MM.1S (cell line): ENCODE data around the gene FADS3.

ENCODE experiments used
- DNase-seq: peaks from one replicate; pipeline ENCODE4 v3.0.0-alpha.2; 2015
- H2AFZ ChIP-seq: fragments of 300-600 bp; sonication (generic); 2 replicates; pipeline ENCODE4 v1.6.0; 2016; ENCODE audit warnings: antibody characterized with exemption, low read length
- H3F3A ChIP-seq: fragments of 300-600 bp; sonication (generic); 2 replicates; pipeline ENCODE4 v1.6.1; 2016; ENCODE audit warnings: mild to moderate bottlenecking, antibody characterized with exemption, low read length, moderate library complexity, mixed read lengths; ENCODE audit not compliant: insufficient read depth
- H3K27ac ChIP-seq: fragments of 300-600 bp; sonication (generic); 2 replicates; pipeline ENCODE4 v1.5.1; 2016; ENCODE audit warnings: mild to moderate bottlenecking, low read length
- H3K27me3 ChIP-seq: fragments of 300-600 bp; sonication (generic); replicated peaks from 2 replicates; pipeline ENCODE4 v1.6.0; 2016; ENCODE audit warnings: low read length; ENCODE audit not compliant: insufficient read depth
- H3K36me3 ChIP-seq: fragments of 300-600 bp; sonication (generic); replicated peaks from 2 replicates; pipeline ENCODE4 v1.6.1; 2016; ENCODE audit warnings: mild to moderate bottlenecking, low read length, mixed read lengths; ENCODE audit not compliant: insufficient read depth
- H3K4me1 ChIP-seq: fragments of 300-600 bp; sonication (generic); 2 replicates; pipeline ENCODE4 v1.6.1; 2016; ENCODE audit warnings: low read length, mixed read lengths
- H3K4me2 ChIP-seq: fragments of 300-600 bp; sonication (generic); 2 replicates; pipeline ENCODE4 v1.6.0; 2016; ENCODE audit warnings: low read depth, low read length
- H3K4me3 ChIP-seq: fragments of 300-600 bp; sonication (generic); 2 replicates; pipeline ENCODE4 v1.5.1; 2016; ENCODE audit warnings: low read length, mixed read lengths
- H3K79me2 ChIP-seq: fragments of 300-600 bp; sonication (generic); 2 replicates; pipeline ENCODE4 v1.6.1; 2016; ENCODE audit warnings: mixed run types, low read length, mixed read lengths
- H3K9ac ChIP-seq: fragments of 300-600 bp; sonication (generic); 2 replicates; pipeline ENCODE4 v1.6.1; 2016; ENCODE audit warnings: low read length, mixed read lengths
- H3K9me2 ChIP-seq: fragments of 300-600 bp; sonication (generic); replicated peaks from 2 replicates; pipeline ENCODE4 v1.6.1; 2016; ENCODE audit warnings: mild to moderate bottlenecking, low read length, mixed read lengths; ENCODE audit not compliant: insufficient read depth
- H3K9me3 ChIP-seq: fragments of 300-600 bp; sonication (generic); replicated peaks from 2 replicates; pipeline ENCODE4 v1.6.1; 2016; ENCODE audit warnings: mild to moderate bottlenecking, low read length, mixed read lengths; ENCODE audit not compliant: insufficient read depth
- H4K20me1 ChIP-seq: fragments of 300-600 bp; sonication (generic); 2 replicates; pipeline ENCODE4 v1.6.1; 2016; ENCODE audit warnings: mild to moderate bottlenecking, low read length, moderate library complexity, mixed read lengths; ENCODE audit not compliant: insufficient read depth
- CTCF ChIP-seq: fragments of 300-600 bp; sonication (generic); IDR thresholded peaks from 2 replicates; pipeline ENCODE4 v1.5.1; 2016; ENCODE audit warnings: antibody characterized with exemption, low read length, mixed read lengths
- EZH2 ChIP-seq: fragments of 300-600 bp; sonication (generic); optimal IDR thresholded peaks from 2 replicates; pipeline ENCODE3; 2017; ENCODE audit warnings: low read depth, mild to moderate bottlenecking, antibody characterized with exemption, low read length, mixed read lengths
- EZH2phosphoT487 ChIP-seq: fragments of 300-600 bp; sonication (generic); IDR thresholded peaks from 2 replicates; pipeline ENCODE4 v1.6.1; 2018; ENCODE audit warnings: antibody characterized with exemption, low read length

The FADS3 gene

GRCh38 chr11:61846362-61847020 is 44.9 kb downstream of the FADS3 start:
- TF ChIP-seq EZH2phosphoT487 (no peak), CTCF (no peak), EZH2 (no peak)
- H3K4me1 ChIP-seq: no peaks in the 10 kb centered on the region

GRCh38 chr11:61844909-61845565 is 46.3 kb downstream of the FADS3 start:
- no peaks in the 10 kb centered on the region; the same call in 1 of the 2 replicates for H3K27me3 ChIP-seq
- TF ChIP-seq EZH2 (no peak), EZH2phosphoT487 (no peak), CTCF (no peak)
- H3K27ac ChIP-seq: no peak overlapping the region
- no peaks in the 10 kb centered on the region for H3K9me2 ChIP-seq
- no peak overlapping the region for H3K9ac ChIP-seq
- H3K4me3 ChIP-seq: no peak overlapping the region
- no peak overlapping the region for H2AFZ ChIP-seq
- no peaks in the 10 kb centered on the region for H3K36me3 ChIP-seq
- no peaks in the 10 kb centered on the region for H3K4me1 ChIP-seq
- H3K79me2 ChIP-seq: no peaks in the 10 kb centered on the region
- DNase-seq: no peak
- no peaks in the 10 kb centered on the region for H3K9me3 ChIP-seq
- no peaks in the 10 kb centered on the region for H4K20me1 ChIP-seq
- no peak overlapping the region for H3K4me2 ChIP-seq
- no peaks in the 10 kb centered on the region for H3F3A ChIP-seq

More at GRCh38 chr11:61846362-61847020, 44.9 kb downstream of the FADS3 start:
- Histone ChIP-seq H4K20me1 (no peaks in the 10 kb centered on the region), H3F3A (no peaks in the 10 kb centered on the region), H3K36me3 (no peaks in the 10 kb centered on the region), H3K9ac (no peak overlapping the region), H3K9me2 (no peaks in the 10 kb centered on the region), H3K27ac (no peak overlapping the region), H3K4me3 (no peak overlapping the region), H3K4me2 (no peak overlapping the region), H2AFZ (no peak overlapping the region), H3K27me3 (peaks cover 10% of the 10 kb centered on the region), H3K79me2 (no peaks in the 10 kb centered on the region), H3K9me3 (no peaks in the 10 kb centered on the region)
- DNase-seq: no peak

GRCh38 chr11:61842528-61842820 is 48.9 kb downstream of the FADS3 start:
- Histone ChIP-seq H3F3A (no peaks in the 10 kb centered on the region), H3K9ac (no peak overlapping the region), H3K9me2 (no peaks in the 10 kb centered on the region), H3K79me2 (no peaks in the 10 kb centered on the region), H4K20me1 (no peaks in the 10 kb centered on the region), H3K27me3 (no peaks in the 10 kb centered on the region; the same call in 1 of the 2 replicates), H3K36me3 (no peaks in the 10 kb centered on the region), H3K4me1 (no peaks in the 10 kb centered on the region), H3K27ac (no peak overlapping the region), H3K4me2 (no peak overlapping the region), H2AFZ (no peak overlapping the region), H3K4me3 (no peak overlapping the region), H3K9me3 (no peaks in the 10 kb centered on the region)
- DNase-seq: no peak
- no peak for TF ChIP-seq EZH2phosphoT487
- no peak for TF ChIP-seq CTCF
- TF ChIP-seq EZH2: no peak
